B cell (primary cell): Measurements from ENCODE around the gene CDC42EP4.

Experiments used
- EZH2 ChIP-seq: IDR thresholded peaks from 2 replicates; pipeline ENCODE4 v1.6.1; 2012; ENCODE audit warnings: borderline replicate concordance, low read depth, mild to moderate bottlenecking, moderate library complexity, low read length; ENCODE audit not compliant: insufficient read depth, poor library complexity, severe bottlenecking
- TF ChIP-seq, protein P1 (sequence below): fragments of 200-600 bp; IDR thresholded peaks from one replicate; pipeline ENCODE4 v1.8.0; 2022; ENCODE audit warnings: antibody characterized with exemption, mild to moderate bottlenecking

DNA sequence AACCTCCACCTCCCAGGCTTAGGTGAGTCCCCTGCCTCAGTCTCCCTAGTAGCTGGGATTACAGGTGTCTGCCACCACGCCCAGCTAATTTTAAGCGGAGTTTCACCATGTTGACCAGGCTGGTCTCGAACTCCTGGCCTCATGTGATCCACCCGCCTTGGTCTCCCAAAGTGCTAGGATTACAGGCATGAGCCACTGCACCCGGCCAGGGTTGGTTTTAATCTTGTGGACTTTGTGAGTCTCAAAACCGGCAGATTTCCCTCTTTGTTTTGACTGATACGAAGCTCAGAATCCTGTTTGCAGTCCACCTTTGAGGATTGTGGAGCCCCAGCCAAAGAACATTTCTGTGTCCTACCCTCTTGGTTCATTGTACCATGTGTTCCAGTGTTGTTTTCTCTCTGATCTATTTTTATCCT, 33.7 kb downstream of the CDC42EP4 start:
- TF ChIP-seq, protein P1, sequence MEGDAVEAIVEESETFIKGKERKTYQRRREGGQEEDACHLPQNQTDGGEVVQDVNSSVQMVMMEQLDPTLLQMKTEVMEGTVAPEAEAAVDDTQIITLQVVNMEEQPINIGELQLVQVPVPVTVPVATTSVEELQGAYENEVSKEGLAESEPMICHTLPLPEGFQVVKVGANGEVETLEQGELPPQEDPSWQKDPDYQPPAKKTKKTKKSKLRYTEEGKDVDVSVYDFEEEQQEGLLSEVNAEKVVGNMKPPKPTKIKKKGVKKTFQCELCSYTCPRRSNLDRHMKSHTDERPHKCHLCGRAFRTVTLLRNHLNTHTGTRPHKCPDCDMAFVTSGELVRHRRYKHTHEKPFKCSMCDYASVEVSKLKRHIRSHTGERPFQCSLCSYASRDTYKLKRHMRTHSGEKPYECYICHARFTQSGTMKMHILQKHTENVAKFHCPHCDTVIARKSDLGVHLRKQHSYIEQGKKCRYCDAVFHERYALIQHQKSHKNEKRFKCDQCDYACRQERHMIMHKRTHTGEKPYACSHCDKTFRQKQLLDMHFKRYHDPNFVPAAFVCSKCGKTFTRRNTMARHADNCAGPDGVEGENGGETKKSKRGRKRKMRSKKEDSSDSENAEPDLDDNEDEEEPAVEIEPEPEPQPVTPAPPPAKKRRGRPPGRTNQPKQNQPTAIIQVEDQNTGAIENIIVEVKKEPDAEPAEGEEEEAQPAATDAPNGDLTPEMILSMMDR: no peak
- TF ChIP-seq EZH2: no peak
